Measurements from ENCODE around the gene KRTAP17-1.

KRTAP17-1 gene

DNA sequence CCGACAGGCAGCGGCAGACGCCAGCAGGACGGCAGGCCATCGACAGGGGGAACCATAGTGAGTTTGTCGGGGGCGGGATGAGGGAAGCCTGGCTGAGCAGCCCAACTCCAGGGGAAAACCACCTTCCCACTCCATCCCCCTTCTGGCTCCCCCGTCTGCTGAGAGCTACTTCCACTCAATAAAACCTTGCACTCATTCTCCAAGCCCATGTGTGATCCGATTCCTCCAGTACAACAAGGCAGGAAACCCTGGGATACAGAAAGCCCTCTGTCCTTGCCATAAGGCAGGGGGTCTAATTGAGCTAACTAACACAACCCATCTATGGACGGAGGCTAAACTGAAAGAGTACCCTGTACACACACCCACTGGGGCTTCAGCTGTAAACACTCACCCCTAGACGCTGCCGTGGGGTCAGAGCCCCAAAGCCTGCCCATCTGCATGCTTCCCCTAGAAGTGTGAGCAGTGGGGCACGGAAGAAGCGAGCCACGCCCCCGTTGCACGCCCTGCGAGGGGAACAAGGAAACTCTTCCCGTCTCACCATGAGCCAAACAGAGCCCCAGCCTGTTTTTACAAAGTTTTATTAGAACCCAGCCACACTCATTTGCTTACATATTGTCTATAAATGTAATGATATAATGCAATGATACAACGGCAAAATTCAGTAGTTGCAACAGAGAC, 16.9 kb downstream of the KRTAP17-1 start:
- POLR2A ChIA-PET: no interaction called here

DNA sequence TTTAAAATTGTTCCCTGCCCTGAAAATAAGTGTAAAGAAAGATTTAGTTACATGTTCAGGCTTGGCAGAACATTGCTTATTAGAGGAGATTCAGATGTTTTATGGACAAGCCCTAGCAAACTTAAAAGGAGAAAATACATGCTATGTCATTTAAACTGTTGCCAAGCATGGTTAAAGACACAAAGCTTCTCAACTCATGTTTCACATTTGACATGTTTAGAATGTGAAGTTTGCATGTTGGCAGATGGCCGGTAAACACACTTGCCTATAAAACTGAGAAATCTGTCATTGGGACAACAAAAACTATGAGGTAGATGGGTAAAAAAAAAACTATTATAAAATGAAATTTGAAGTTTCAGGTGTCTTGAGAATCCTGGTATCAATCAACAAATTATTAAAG, 18.7 kb downstream of the KRTAP17-1 start:
- TF ChIP-seq ZNF629 (tag by site-specific recombination; IDR thresholded peaks at IDR 0.05) (no peak), KLF7 (tag by site-specific recombination; IDR thresholded peaks at IDR 0.05; ENCODE audit: borderline replicate concordance) (no peak), ZEB2 (tag by site-specific recombination; IDR thresholded peaks at IDR 0.05) (no peak), ZNF677 (tag by site-specific recombination; IDR thresholded peaks at IDR 0.05) (no peak)
- H3K36me3 ChIP-seq (ENCODE audit: control insufficient read depth in 2 of 2, insufficient read depth in 1 of 2, low read length in 2 of 2): no peaks in the 10 kb centered on the region
- ChIA-PET POLR2A (no interaction called here), CTCF (no interaction called here)
- H3K4me1 ChIP-seq (ENCODE audit: control insufficient read depth, insufficient read depth, low read length): no peaks in the 10 kb centered on the region
- H3K4me3 ChIP-seq (ENCODE audit: low read depth, low read length): no peak overlapping the region
- H3K9me3 ChIP-seq (ENCODE audit: control insufficient read depth, insufficient read depth, low read depth, low read length): no peaks in the 10 kb centered on the region
- H3K27ac ChIP-seq (ENCODE audit: extremely low read depth, low read depth, low read length): no peak overlapping the region

More for the DNA sequence above, 16.9 kb downstream of the KRTAP17-1 start:
- CTCF ChIA-PET: no interaction called here
- Histone ChIP-seq H3K36me3 (ENCODE audit: control insufficient read depth in 2 of 2, insufficient read depth in 1 of 2, low read length in 2 of 2) (no peaks in the 10 kb centered on the region), H3K4me3 (ENCODE audit: low read depth, low read length) (no peak overlapping the region), H3K9me3 (ENCODE audit: control insufficient read depth, insufficient read depth, low read depth, low read length) (no peaks in the 10 kb centered on the region), H3K4me1 (ENCODE audit: control insufficient read depth, insufficient read depth, low read length) (no peaks in the 10 kb centered on the region), H3K27ac (ENCODE audit: extremely low read depth, low read depth, low read length) (no peak overlapping the region)
- no peak for TF ChIP-seq KLF10 (tag by site-specific recombination; IDR thresholded peaks at IDR 0.05)
- no peak for TF ChIP-seq KLF9 (tag by site-specific recombination; IDR thresholded peaks at IDR 0.05; ENCODE audit: low read depth)
- no peak for TF ChIP-seq ZFP3 (tag by site-specific recombination; IDR thresholded peaks at IDR 0.05; ENCODE audit: low read depth)
- TF ChIP-seq ZNF404 (tag by site-specific recombination; IDR thresholded peaks at IDR 0.05): no peak
- no peak for TF ChIP-seq ZFP41 (tag by site-specific recombination; IDR thresholded peaks at IDR 0.05; ENCODE audit: borderline replicate concordance)
- TF ChIP-seq ZNF433 (tag by site-specific recombination; IDR thresholded peaks at IDR 0.05; ENCODE audit: low read depth): no peak
- no peak for TF ChIP-seq ZNF221 (tag by site-specific recombination; IDR thresholded peaks at IDR 0.05; ENCODE audit: borderline replicate concordance)
- no peak for TF ChIP-seq ZNF530 (tag by site-specific recombination; IDR thresholded peaks at IDR 0.05; ENCODE audit: low read depth)
- no peak for TF ChIP-seq HOXC10 (CRISPR knock-in tag; IDR thresholded peaks at IDR 0.05)
- TF ChIP-seq, protein P1, sequence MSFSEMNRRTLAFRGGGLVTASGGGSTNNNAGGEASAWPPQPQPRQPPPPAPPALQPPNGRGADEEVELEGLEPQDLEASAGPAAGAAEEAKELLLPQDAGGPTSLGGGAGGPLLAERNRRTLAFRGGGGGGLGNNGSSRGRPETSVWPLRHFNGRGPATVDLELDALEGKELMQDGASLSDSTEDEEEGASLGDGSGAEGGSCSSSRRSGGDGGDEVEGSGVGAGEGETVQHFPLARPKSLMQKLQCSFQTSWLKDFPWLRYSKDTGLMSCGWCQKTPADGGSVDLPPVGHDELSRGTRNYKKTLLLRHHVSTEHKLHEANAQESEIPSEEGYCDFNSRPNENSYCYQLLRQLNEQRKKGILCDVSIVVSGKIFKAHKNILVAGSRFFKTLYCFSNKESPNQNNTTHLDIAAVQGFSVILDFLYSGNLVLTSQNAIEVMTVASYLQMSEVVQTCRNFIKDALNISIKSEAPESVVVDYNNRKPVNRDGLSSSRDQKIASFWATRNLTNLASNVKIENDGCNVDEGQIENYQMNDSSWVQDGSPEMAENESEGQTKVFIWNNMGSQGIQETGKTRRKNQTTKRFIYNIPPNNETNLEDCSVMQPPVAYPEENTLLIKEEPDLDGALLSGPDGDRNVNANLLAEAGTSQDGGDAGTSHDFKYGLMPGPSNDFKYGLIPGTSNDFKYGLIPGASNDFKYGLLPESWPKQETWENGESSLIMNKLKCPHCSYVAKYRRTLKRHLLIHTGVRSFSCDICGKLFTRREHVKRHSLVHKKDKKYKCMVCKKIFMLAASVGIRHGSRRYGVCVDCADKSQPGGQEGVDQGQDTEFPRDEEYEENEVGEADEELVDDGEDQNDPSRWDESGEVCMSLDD (tag by site-specific recombination; IDR thresholded peaks at IDR 0.05): no peak
- TF ChIP-seq SALL2 (tag by site-specific recombination; IDR thresholded peaks at IDR 0.05; ENCODE audit: borderline replicate concordance): no peak
- TF ChIP-seq ZNF624 (tag by site-specific recombination; IDR thresholded peaks at IDR 0.05): no peak
- TF ChIP-seq ZNF660 (tag by site-specific recombination; IDR thresholded peaks at IDR 0.05): no peak

DNA sequence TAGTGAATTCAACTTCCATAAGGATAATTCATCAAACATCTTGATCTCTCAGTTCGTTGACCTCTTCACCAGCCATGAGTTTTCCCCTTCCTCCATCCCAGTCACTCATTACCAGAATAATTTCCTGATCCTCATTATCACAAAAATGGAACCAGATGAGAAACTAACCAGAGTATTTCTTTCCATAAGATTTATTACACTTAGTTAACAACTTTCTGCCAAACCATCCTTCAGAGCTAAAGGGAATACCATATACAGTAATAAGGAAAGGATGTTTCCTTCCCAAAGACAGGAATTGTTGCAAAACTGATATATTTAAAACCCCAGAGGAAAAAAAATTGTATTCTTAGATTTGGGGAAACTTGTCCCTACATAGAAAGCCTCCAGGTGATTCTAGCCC, 21.5 kb downstream of the KRTAP17-1 start:
- ChIA-PET POLR2A (no interaction called here), CTCF (interaction anchor here (0.5 to 0.9 kb wide), 3 partner anchors 28 to 679 kb away, joined by 3 to 4 read pairs (median 3); no protein-coding TSS in a partner anchor)
- H3K36me3 ChIP-seq (ENCODE audit: control insufficient read depth in 2 of 2, insufficient read depth in 1 of 2, low read length in 2 of 2): no peaks in the 10 kb centered on the region
- no peaks in the 10 kb centered on the region for H3K4me1 ChIP-seq (ENCODE audit: control insufficient read depth, insufficient read depth, low read length)
- no peaks in the 10 kb centered on the region for H3K9me3 ChIP-seq (ENCODE audit: control insufficient read depth, insufficient read depth, low read depth, low read length)
- H3K4me3 ChIP-seq (ENCODE audit: low read depth, low read length): no peak overlapping the region
- no peak overlapping the region for H3K27ac ChIP-seq (ENCODE audit: extremely low read depth, low read depth, low read length)
- TF ChIP-seq ZFP37 (tag by site-specific recombination; IDR thresholded peaks at IDR 0.05) (no peak), ZNF596 (tag by site-specific recombination; IDR thresholded peaks at IDR 0.05) (no peak), ZNF335 (tag by site-specific recombination; conservative IDR thresholded peaks at IDR 0.05) (no peak), IKZF3 (tag by site-specific recombination; IDR thresholded peaks at IDR 0.05) (no peak), ZXDB (tag by site-specific recombination; IDR thresholded peaks at IDR 0.05) (no peak)
- TF ChIP-seq, protein P2, sequence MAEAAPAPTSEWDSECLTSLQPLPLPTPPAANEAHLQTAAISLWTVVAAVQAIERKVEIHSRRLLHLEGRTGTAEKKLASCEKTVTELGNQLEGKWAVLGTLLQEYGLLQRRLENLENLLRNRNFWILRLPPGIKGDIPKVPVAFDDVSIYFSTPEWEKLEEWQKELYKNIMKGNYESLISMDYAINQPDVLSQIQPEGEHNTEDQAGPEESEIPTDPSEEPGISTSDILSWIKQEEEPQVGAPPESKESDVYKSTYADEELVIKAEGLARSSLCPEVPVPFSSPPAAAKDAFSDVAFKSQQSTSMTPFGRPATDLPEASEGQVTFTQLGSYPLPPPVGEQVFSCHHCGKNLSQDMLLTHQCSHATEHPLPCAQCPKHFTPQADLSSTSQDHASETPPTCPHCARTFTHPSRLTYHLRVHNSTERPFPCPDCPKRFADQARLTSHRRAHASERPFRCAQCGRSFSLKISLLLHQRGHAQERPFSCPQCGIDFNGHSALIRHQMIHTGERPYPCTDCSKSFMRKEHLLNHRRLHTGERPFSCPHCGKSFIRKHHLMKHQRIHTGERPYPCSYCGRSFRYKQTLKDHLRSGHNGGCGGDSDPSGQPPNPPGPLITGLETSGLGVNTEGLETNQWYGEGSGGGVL (tag by site-specific recombination; IDR thresholded peaks at IDR 0.05): no peak
- TF ChIP-seq, protein P3, sequence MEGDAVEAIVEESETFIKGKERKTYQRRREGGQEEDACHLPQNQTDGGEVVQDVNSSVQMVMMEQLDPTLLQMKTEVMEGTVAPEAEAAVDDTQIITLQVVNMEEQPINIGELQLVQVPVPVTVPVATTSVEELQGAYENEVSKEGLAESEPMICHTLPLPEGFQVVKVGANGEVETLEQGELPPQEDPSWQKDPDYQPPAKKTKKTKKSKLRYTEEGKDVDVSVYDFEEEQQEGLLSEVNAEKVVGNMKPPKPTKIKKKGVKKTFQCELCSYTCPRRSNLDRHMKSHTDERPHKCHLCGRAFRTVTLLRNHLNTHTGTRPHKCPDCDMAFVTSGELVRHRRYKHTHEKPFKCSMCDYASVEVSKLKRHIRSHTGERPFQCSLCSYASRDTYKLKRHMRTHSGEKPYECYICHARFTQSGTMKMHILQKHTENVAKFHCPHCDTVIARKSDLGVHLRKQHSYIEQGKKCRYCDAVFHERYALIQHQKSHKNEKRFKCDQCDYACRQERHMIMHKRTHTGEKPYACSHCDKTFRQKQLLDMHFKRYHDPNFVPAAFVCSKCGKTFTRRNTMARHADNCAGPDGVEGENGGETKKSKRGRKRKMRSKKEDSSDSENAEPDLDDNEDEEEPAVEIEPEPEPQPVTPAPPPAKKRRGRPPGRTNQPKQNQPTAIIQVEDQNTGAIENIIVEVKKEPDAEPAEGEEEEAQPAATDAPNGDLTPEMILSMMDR (tag by site-specific recombination; IDR thresholded peaks at IDR 0.05): no peak

All from HEK293 (cell line).